ENCODE results near the gene VPS13A.

Gene VPS13A

GRCh38 chr9:77142366-77142765 is 35.0 kb upstream of the VPS13A start:
- Histone ChIP-seq H3K4me2 (ENCODE audit: low read length) (no peak overlapping the region), H3K9me3 (ENCODE audit: control insufficient read depth, low read length) (no peaks in the 10 kb centered on the region), H3K9ac (no peak overlapping the region), H3K27ac (no peak overlapping the region), H3K36me3 (ENCODE audit: control insufficient read depth, insufficient read depth, low read length) (no peaks in the 10 kb centered on the region), H3K4me3 (ENCODE audit: low read depth, low read length) (no peak overlapping the region), H2AFZ (no peak overlapping the region), H3K27me3 (ENCODE audit: control insufficient read depth, insufficient read depth, low read length) (no peaks in the 10 kb centered on the region), H3K79me2 (no peaks in the 10 kb centered on the region), H3K4me1 (no peaks in the 10 kb centered on the region)
- TF ChIP-seq CTCF (IDR thresholded peaks at IDR 0.05): no peak

GRCh38 chr9:77149879-77150278 is 27.5 kb upstream of the VPS13A start:
- Histone ChIP-seq H3K4me3 (ENCODE audit: low read depth, low read length) (no peak overlapping the region), H3K4me2 (ENCODE audit: low read length) (no peak overlapping the region), H3K36me3 (ENCODE audit: control insufficient read depth, insufficient read depth, low read length) (no peaks in the 10 kb centered on the region), H3K9ac (no peak overlapping the region), H3K9me3 (ENCODE audit: control insufficient read depth, low read length) (no peaks in the 10 kb centered on the region), H3K27ac (no peak overlapping the region), H2AFZ (no peak overlapping the region), H3K27me3 (ENCODE audit: control insufficient read depth, insufficient read depth, low read length) (no peaks in the 10 kb centered on the region), H3K4me1 (no peaks in the 10 kb centered on the region), H3K79me2 (no peaks in the 10 kb centered on the region)
- TF ChIP-seq CTCF (IDR thresholded peaks at IDR 0.05): no peak

- H3K4me1 ChIP-seq: no peaks in the 10 kb centered on the region
- H2AFZ ChIP-seq: no peak overlapping the region
- no peak overlapping the region for H3K4me3 ChIP-seq (ENCODE audit: low read depth, low read length)
- no peaks in the 10 kb centered on the region for H3K79me2 ChIP-seq
- no peak overlapping the region for H3K27ac ChIP-seq
- H3K36me3 ChIP-seq (ENCODE audit: control insufficient read depth, insufficient read depth, low read length): no peaks in the 10 kb centered on the region
- H3K9me3 ChIP-seq (ENCODE audit: control insufficient read depth, low read length): no peaks in the 10 kb centered on the region
- H3K9ac ChIP-seq: no peak overlapping the region
- no peak for TF ChIP-seq CTCF (IDR thresholded peaks at IDR 0.05)
- no peaks in the 10 kb centered on the region for H3K27me3 ChIP-seq (ENCODE audit: control insufficient read depth, insufficient read depth, low read length)
- H3K4me2 ChIP-seq (ENCODE audit: low read length): no peak overlapping the region
Measured at GRCh38 chr9:77152289-77152688, 25.0 kb upstream of the VPS13A start.

DNA sequence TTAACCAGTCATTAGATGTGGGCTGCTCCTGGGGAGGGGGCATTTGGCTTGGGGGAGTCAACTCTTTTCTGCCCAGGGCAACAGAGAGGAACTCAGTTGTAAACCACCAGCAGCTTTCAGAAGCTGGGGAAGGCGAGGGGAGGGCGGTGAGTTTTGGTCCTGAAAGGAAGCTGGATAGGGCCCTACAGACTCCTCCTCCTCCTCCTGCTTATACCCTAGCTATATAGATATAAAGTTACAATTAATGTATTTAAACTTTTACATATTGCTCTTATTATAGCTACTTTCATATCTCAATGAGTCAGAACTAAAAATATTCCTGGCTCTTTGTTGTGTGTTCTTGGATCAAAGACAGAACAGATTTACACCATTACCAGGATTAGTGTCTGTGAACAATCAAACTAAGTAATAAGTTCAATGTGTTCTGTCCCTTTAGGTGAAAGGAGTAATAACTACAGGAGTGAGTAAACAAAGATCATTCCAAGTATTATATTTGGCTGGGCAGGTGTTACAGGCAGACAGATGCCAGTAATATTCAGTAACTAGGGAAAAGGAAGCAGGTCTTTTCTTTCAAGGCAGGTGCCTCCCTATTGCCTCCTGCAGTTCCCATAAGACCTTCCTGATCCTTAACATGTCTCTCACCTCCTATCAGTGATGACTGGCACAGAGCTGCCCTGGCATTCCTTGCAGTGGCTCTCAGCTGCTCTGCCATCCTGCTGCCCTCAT is 20.5 kb upstream of the VPS13A start:
- H3K4me3 ChIP-seq (ENCODE audit: low read depth, low read length): no peak overlapping the region
- H3K9ac ChIP-seq: no peak overlapping the region
- H3K4me1 ChIP-seq: no peaks in the 10 kb centered on the region
- no peaks in the 10 kb centered on the region for H3K9me3 ChIP-seq (ENCODE audit: control insufficient read depth, low read length)
- H3K27ac ChIP-seq: no peak overlapping the region
- H3K79me2 ChIP-seq: no peaks in the 10 kb centered on the region
- H2AFZ ChIP-seq: no peak overlapping the region
- TF ChIP-seq CTCF (IDR thresholded peaks at IDR 0.05): no peak
- no peak overlapping the region for H3K4me2 ChIP-seq (ENCODE audit: low read length)
- no peaks in the 10 kb centered on the region for H3K36me3 ChIP-seq (ENCODE audit: control insufficient read depth, insufficient read depth, low read length)
- no peaks in the 10 kb centered on the region for H3K27me3 ChIP-seq (ENCODE audit: control insufficient read depth, insufficient read depth, low read length)

Data from parathyroid adenoma (tissue), 2 donors.